Neural progenitor cell (in vitro differentiated cells): ENCODE measurements around the gene CDC14A. TPM values are rescaled to one million over a fixed set of nuclear protein-coding genes. Genes with fewer than 3 reads are reported as not detected.

Experiments
- DNase-seq: peaks from one replicate; pipeline ENCODE4 v3.0.0-alpha.2; 2016; ENCODE audit warnings: low spot score
- H2AFZ ChIP-seq: fragments of 200-600 bp; sonication (generic); replicated peaks from 2 replicates; pipeline ENCODE4 v1.6.1; 2016; ENCODE audit warnings: antibody characterized with exemption
- H3F3A ChIP-seq: fragments of 200-600 bp; sonication (generic); 2 replicates; pipeline ENCODE4 v1.6.1; 2016; ENCODE audit warnings: antibody characterized with exemption, low read depth
- H3K27ac ChIP-seq: fragments of 200-600 bp; sonication (generic); 2 replicates; pipeline ENCODE4 v1.5.1; 2016; ENCODE audit warnings: mild to moderate bottlenecking
- H3K27me3 ChIP-seq: fragments of 200-600 bp; sonication (generic); 2 replicates; pipeline ENCODE4 v1.6.1; 2016; ENCODE audit warnings: mild to moderate bottlenecking, moderate library complexity
- H3K36me3 ChIP-seq: fragments of 200-600 bp; sonication (generic); 2 replicates; pipeline ENCODE4 v1.5.1; 2016
- H3K4me1 ChIP-seq: fragments of 200-600 bp; sonication (generic); 2 replicates; pipeline ENCODE4 v1.6.1; 2016; ENCODE audit warnings: mixed run types
- H3K4me2 ChIP-seq: fragments of 200-600 bp; sonication (generic); 2 replicates; pipeline ENCODE4 v1.6.1; 2016
- H3K4me3 ChIP-seq: fragments of 200-600 bp; sonication (generic); 2 replicates; pipeline ENCODE4 v1.5.1; 2016
- H3K79me2 ChIP-seq: fragments of 200-600 bp; sonication (generic); 2 replicates; pipeline ENCODE4 v1.6.1; 2016; ENCODE audit warnings: low read depth
- H3K9ac ChIP-seq: fragments of 200-600 bp; sonication (generic); 2 replicates; pipeline ENCODE4 v1.6.1; 2016
- H3K9me3 ChIP-seq: fragments of 200-600 bp; sonication (generic); 2 replicates; pipeline ENCODE4 v1.5.1; 2016; ENCODE audit warnings: low read depth
- H4K20me1 ChIP-seq: fragments of 200-600 bp; sonication (generic); 2 replicates; pipeline ENCODE4 v1.6.1; 2016; ENCODE audit warnings: low read depth
- H3K27ac Mint-ChIP-seq: 3 replicates; pipeline ENCODE4 v1.8.0; 2021; ENCODE audit warnings: mixed read lengths
- H3K27me3 Mint-ChIP-seq: 2 replicates; pipeline ENCODE4 v1.8.0; 2022; ENCODE audit warnings: low read depth, mild to moderate bottlenecking, inconsistent platforms, moderate library complexity, mixed read lengths; ENCODE audit not compliant: insufficient read depth
- H3K36me3 Mint-ChIP-seq: 3 replicates; pipeline ENCODE4 v1.8.0; 2021; ENCODE audit warnings: mixed read lengths
- H3K4me1 Mint-ChIP-seq: 3 replicates; pipeline ENCODE4 v1.8.0; 2021; ENCODE audit warnings: mixed read lengths
- H3K4me3 Mint-ChIP-seq: 3 replicates; pipeline ENCODE4 v1.8.0; 2021; ENCODE audit warnings: mild to moderate bottlenecking, moderate library complexity, mixed read lengths
- H3K9me3 Mint-ChIP-seq: 3 replicates; pipeline ENCODE4 v1.8.0; 2020; ENCODE audit warnings: mixed read lengths
- EZH2 ChIP-seq: fragments of 200-600 bp; sonication (generic); IDR thresholded peaks from 2 replicates; pipeline ENCODE4 v1.6.1; 2017; ENCODE audit warnings: antibody characterized with exemption, mild to moderate bottlenecking, moderate library complexity
- EZH2phosphoT487 ChIP-seq: fragments of 200-600 bp; sonication (generic); IDR thresholded peaks from 2 replicates; pipeline ENCODE4 v1.6.1; 2017; ENCODE audit warnings: antibody characterized with exemption
- total RNA-seq: library from RNA; depleted of rRNA; stranded (reverse); fragments of >200 nt; gene quantifications from 2 replicates; pipeline ENCODE4 v1.2.3, GENCODE V29; 2015; ENCODE audit warnings: low replicate concordance
- TF ChIP-seq, protein P1 (sequence below): fragments of 200-600 bp; sonication (generic); IDR thresholded peaks from 2 replicates; pipeline ENCODE4 v1.5.1; 2017; ENCODE audit warnings: antibody characterized with exemption, mild to moderate bottlenecking

Gene CDC14A
- total RNA-seq, 1 donor from 2014 or later, result 37.0 TPM

DNA sequence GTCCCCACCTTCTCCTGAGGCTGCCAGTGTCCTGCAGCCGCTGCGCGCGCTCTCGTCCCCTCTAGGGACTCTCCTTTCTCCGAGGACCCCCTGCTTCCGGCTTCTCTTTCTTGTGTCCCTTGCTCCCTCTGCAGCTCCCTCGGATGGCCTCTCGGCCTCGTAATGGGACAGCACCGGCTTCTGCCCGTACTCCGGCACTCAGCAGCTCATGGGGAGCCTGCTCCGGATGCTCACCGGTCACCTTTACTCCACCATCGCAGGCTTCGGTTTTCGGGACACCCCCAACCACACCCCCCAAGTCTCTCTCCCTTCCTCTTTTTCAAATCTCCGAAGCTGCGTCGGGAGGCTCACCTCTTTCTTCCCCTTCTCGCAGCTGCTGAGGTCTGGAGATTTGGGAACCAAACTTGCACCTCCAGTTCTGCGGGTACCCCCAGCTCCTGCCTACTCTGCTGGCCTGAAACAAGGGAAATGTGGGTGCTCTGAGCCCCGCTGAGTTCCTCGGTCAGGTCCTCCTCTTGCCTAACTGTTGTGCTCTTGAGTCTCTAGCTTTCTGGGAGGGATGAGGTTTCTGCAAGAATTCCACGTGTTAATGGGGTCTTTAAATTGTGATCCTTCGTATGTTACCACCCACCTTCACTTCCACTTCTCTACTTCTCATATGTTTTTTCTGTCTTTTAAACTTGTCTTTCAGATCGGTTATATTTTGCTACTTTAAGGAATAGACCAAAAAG lies 930 bp downstream of the CDC14A start:
- TF ChIP-seq, protein P1, sequence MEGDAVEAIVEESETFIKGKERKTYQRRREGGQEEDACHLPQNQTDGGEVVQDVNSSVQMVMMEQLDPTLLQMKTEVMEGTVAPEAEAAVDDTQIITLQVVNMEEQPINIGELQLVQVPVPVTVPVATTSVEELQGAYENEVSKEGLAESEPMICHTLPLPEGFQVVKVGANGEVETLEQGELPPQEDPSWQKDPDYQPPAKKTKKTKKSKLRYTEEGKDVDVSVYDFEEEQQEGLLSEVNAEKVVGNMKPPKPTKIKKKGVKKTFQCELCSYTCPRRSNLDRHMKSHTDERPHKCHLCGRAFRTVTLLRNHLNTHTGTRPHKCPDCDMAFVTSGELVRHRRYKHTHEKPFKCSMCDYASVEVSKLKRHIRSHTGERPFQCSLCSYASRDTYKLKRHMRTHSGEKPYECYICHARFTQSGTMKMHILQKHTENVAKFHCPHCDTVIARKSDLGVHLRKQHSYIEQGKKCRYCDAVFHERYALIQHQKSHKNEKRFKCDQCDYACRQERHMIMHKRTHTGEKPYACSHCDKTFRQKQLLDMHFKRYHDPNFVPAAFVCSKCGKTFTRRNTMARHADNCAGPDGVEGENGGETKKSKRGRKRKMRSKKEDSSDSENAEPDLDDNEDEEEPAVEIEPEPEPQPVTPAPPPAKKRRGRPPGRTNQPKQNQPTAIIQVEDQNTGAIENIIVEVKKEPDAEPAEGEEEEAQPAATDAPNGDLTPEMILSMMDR, result no peak
- TF ChIP-seq EZH2phosphoT487, result no peak
- TF ChIP-seq EZH2, result no peak
- Histone ChIP-seq H2AFZ (peak overlapping the region; percentile 54), H3K27me3 (no peaks in the 10 kb centered on the region), H3K27ac (peak overlapping the region; percentile 79), H4K20me1 (peaks cover 33% of the 10 kb centered on the region), H3K79me2 (peaks cover 58% of the 10 kb centered on the region), H3K4me2 (peak overlapping the region; percentile 96), H3K9me3 (no peaks in the 10 kb centered on the region), H3K4me3 (peak overlapping the region; percentile 93), H3K36me3 (peaks cover 2% of the 10 kb centered on the region), H3K4me1 (peaks cover 41% of the 10 kb centered on the region), H3F3A (peaks cover 39% of the 10 kb centered on the region), H3K9ac (peak overlapping the region; percentile 75)
- Mint-ChIP-seq H3K36me3 (peaks cover 6% of the 10 kb centered on the region), H3K27me3 (peaks cover 2% of the 10 kb centered on the region), H3K27ac (peak overlapping the region; percentile 35), H3K4me3 (peak overlapping the region; percentile 94), H3K4me1 (peaks cover 46% of the 10 kb centered on the region), H3K9me3 (no peaks in the 10 kb centered on the region)
- peak; percentile 83 for DNase-seq

DNA sequence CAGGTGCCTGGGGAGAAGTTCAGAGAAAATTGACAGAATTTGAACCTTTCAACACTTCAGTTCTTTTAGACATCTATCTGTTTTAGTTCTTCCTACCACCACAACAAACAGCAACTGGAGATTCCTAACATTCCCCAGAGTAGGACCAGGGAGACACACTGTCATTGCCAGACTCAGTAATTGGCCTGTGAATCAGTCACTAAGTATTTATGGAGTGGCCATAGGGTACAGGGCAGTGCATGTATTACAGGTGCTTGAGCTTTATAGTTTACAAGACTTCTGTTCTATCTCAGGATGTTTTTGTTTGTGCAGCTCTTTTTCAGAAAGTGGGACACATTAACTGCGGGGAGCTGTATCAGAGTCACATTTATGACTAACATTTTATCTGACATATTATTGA lies 1.7 kb downstream of the CDC14A start:
- peaks cover 50% of the 10 kb centered on the region for H3K4me1 Mint-ChIP-seq
- no peak overlapping the region for H3K27ac ChIP-seq
- H3K27ac Mint-ChIP-seq, result no peak overlapping the region
- H3F3A ChIP-seq, result peaks cover 39% of the 10 kb centered on the region
- peak overlapping the region; percentile 75 for H3K9ac ChIP-seq
- H3K27me3 ChIP-seq, result no peaks in the 10 kb centered on the region
- no peak for TF ChIP-seq EZH2phosphoT487
- TF ChIP-seq, protein P1, result no peak
- TF ChIP-seq EZH2, result no peak
- no peaks in the 10 kb centered on the region for H3K9me3 Mint-ChIP-seq
- H3K9me3 ChIP-seq, result no peaks in the 10 kb centered on the region
- peak overlapping the region; percentile 93 for H3K4me3 ChIP-seq
- peak overlapping the region; percentile 96 for H3K4me2 ChIP-seq
- no peak overlapping the region for H2AFZ ChIP-seq
- H3K4me1 ChIP-seq, result peaks cover 48% of the 10 kb centered on the region
- H3K27me3 Mint-ChIP-seq, result peaks cover 2% of the 10 kb centered on the region
- H4K20me1 ChIP-seq, result peaks cover 36% of the 10 kb centered on the region
- peak overlapping the region; percentile 94 for H3K4me3 Mint-ChIP-seq
- peaks cover 65% of the 10 kb centered on the region for H3K79me2 ChIP-seq
- peaks cover 6% of the 10 kb centered on the region for H3K36me3 Mint-ChIP-seq
- peak; percentile 44 for DNase-seq
- H3K36me3 ChIP-seq, result peaks cover 7% of the 10 kb centered on the region

DNA sequence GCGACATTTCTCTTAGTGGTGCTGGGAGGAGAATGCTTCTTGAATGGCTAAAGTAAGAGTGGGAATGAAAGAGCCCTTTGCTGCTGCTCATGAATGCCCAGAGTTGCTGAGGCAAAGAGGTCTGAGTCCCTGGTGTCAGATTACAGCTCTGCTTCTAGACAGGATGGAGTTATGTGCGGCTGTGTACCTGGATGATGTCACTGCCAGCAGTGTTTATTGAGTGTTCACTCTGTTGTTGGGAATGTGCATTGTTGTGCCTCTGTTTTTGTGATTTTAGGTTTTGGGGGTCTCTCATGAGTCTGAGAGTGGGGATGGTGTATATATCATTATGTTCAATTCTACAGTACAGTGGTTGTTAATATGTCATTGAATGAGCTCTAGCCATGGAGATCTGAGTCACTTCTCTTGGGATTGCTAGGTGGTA lies 2.7 kb downstream of the CDC14A start:
- H3K9ac ChIP-seq, result no peak overlapping the region
- H3F3A ChIP-seq, result peaks cover 45% of the 10 kb centered on the region
- H3K4me3 ChIP-seq, result peak overlapping the region; percentile 93
- H3K4me1 ChIP-seq, result peaks cover 54% of the 10 kb centered on the region
- peaks cover 36% of the 10 kb centered on the region for H4K20me1 ChIP-seq
- no peak for TF ChIP-seq EZH2
- peaks cover 11% of the 10 kb centered on the region for H3K36me3 ChIP-seq
- Mint-ChIP-seq H3K27ac (peak overlapping the region; percentile 1), H3K4me3 (peak overlapping the region; percentile 94), H3K4me1 (peaks cover 55% of the 10 kb centered on the region), H3K9me3 (no peaks in the 10 kb centered on the region), H3K27me3 (no peaks in the 10 kb centered on the region), H3K36me3 (peaks cover 6% of the 10 kb centered on the region)
- H3K27me3 ChIP-seq, result no peaks in the 10 kb centered on the region
- H3K4me2 ChIP-seq, result peak overlapping the region; percentile 96
- H2AFZ ChIP-seq, result no peak overlapping the region
- H3K9me3 ChIP-seq, result no peaks in the 10 kb centered on the region
- DNase-seq, result peak; percentile 80
- H3K27ac ChIP-seq, result no peak overlapping the region
- peaks cover 75% of the 10 kb centered on the region for H3K79me2 ChIP-seq

DNA sequence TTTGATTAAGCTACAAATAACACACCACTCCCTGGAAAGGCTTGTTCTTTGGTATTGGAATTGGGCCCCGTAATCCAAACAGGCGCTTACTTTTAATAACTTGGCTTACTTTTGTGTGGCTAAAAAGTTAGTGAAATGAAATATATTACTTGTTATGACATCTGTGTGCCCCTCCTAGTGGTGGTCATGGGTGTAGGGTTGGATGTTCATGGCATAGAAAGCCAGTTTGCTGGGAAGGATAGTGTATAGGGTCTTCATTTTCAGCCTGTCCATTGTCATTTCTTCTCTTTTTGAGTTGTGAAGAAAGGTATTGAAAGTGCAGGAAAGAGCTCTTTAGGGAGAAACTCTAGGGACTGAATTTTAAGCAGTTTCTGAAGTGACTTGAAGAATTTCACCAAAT lies 5.9 kb downstream of the CDC14A start:
- no peaks in the 10 kb centered on the region for H3K27me3 ChIP-seq
- no peak for TF ChIP-seq EZH2phosphoT487
- TF ChIP-seq, protein P1, result peak; percentile 54
- H3K4me3 ChIP-seq, result no peak overlapping the region
- H3K79me2 ChIP-seq, result peaks cover 99% of the 10 kb centered on the region
- Mint-ChIP-seq H3K9me3 (no peaks in the 10 kb centered on the region), H3K27ac (no peak overlapping the region), H3K4me3 (no peak overlapping the region), H3K36me3 (peaks cover 7% of the 10 kb centered on the region), H3K4me1 (peaks cover 78% of the 10 kb centered on the region), H3K27me3 (no peaks in the 10 kb centered on the region)
- peaks cover 84% of the 10 kb centered on the region for H3K4me1 ChIP-seq
- H3K27ac ChIP-seq, result no peak overlapping the region
- DNase-seq, result peak; percentile 24
- H2AFZ ChIP-seq, result no peak overlapping the region
- H4K20me1 ChIP-seq, result peaks cover 51% of the 10 kb centered on the region
- H3K9me3 ChIP-seq, result no peaks in the 10 kb centered on the region
- H3F3A ChIP-seq, result peaks cover 52% of the 10 kb centered on the region
- H3K9ac ChIP-seq, result no peak overlapping the region
- H3K36me3 ChIP-seq, result peaks cover 11% of the 10 kb centered on the region
- H3K4me2 ChIP-seq, result peak overlapping the region; percentile 8
